Tibial nerve (tissue), 4 donors: ENCODE results near the gene EPHB3.

Experiments
- EP300 ChIP-seq, 2 donors: sonication (generic); formaldehyde crosslinking; IDR thresholded peaks; one replicate each; pipeline ENCODE4 v1.6.1; 2017; ENCODE audit warnings: antibody characterized with exemption in 2 of 2, mild to moderate bottlenecking in 1 of 2
- TF ChIP-seq, protein P1 (sequence below), 5 experiments: fragments of 200-600 bp in 3 of 5; fragments of 450-650 bp in 2 of 5; sonication (generic) in 3 of 5; IDR thresholded peaks; one replicate each; pipeline ENCODE4 v1.5.1; 2016 to 2019; ENCODE audit warnings: antibody characterized with exemption in 5 of 5, mild to moderate bottlenecking in 3 of 5, moderate library complexity in 2 of 5

DNA sequence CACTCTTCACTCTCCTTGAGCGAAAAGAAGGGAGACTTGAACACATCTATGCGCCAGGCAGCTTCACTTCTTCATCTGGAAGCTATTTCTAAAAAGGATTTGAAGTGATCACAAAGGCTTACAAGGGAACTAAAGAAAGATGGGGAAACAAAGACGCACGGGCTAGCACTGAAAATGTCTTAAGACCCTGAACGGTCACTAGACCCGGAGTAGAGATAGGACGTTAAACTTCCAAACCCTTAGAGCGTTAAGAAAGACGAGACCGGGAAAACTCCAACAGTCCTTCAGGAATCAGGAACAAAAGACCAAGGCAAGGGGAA lies 47.5 kb upstream of the EPHB3 start:
- TF ChIP-seq EP300 (IDR thresholded peaks at IDR 0.05) = no peak
- TF ChIP-seq, protein P1, sequence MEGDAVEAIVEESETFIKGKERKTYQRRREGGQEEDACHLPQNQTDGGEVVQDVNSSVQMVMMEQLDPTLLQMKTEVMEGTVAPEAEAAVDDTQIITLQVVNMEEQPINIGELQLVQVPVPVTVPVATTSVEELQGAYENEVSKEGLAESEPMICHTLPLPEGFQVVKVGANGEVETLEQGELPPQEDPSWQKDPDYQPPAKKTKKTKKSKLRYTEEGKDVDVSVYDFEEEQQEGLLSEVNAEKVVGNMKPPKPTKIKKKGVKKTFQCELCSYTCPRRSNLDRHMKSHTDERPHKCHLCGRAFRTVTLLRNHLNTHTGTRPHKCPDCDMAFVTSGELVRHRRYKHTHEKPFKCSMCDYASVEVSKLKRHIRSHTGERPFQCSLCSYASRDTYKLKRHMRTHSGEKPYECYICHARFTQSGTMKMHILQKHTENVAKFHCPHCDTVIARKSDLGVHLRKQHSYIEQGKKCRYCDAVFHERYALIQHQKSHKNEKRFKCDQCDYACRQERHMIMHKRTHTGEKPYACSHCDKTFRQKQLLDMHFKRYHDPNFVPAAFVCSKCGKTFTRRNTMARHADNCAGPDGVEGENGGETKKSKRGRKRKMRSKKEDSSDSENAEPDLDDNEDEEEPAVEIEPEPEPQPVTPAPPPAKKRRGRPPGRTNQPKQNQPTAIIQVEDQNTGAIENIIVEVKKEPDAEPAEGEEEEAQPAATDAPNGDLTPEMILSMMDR (IDR thresholded peaks at IDR 0.05) = no peak
